ENCODE results near the gene SVIL. TPM values are rescaled to one million over a fixed set of nuclear protein-coding genes. Genes with fewer than 3 reads are reported as not detected.
"Not testable (repeated sequence)": the region's sequence is repeated elsewhere in the genome, so short reads cannot be mapped to it uniquely, and the experiment has no call there.

Gene SVIL
- total and polyA plus RNA-seq, 4 donors = 68.4 to 374 (median 211) TPM

- WGBS, 2 donors = 78 to 83% methylated on average over 14 of the region's 14 CpGs
- H3K27me3 ChIP-seq (ENCODE audit: control insufficient read depth in 1 of 2, insufficient read depth in 2 of 2, low read length in 1 of 2); H3K9me3 ChIP-seq (ENCODE audit: control insufficient read depth, low read length); intact Hi-C loops (cut with DNase I); H3K4me1 ChIP-seq (ENCODE audit: control insufficient read depth in 1 of 2, insufficient read depth in 2 of 2, low read length in 2 of 2); H3K4me3 ChIP-seq (ENCODE audit: low read length in 2 of 2); DNase-seq; ATAC-seq (ENCODE audit: low FRiP score): not testable (repeated sequence)
- Histone ChIP-seq H3K27ac (ENCODE audit: low read depth in 1 of 2, low read length in 2 of 2) (peak overlapping the region in 1 of 2 donors; percentile 7), H3K36me3 (ENCODE audit: control insufficient read depth in 1 of 2, insufficient read depth in 2 of 2, low read length in 1 of 2) (peaks cover 3 to 31% of the 10 kb centered on the region in 2 donors)
Measured at GRCh38 chr10:29488471-29488870, 146.3 kb downstream of the SVIL start.

GRCh38 chr10:29487884-29488266 lies 146.9 kb downstream of the SVIL start:
- H3K4me1 ChIP-seq (ENCODE audit: control insufficient read depth in 1 of 2, insufficient read depth in 2 of 2, low read length in 2 of 2); DNase-seq; H3K9me3 ChIP-seq (ENCODE audit: control insufficient read depth, low read length); H3K27me3 ChIP-seq (ENCODE audit: control insufficient read depth in 1 of 2, insufficient read depth in 2 of 2, low read length in 1 of 2); ATAC-seq (ENCODE audit: low FRiP score); H3K4me3 ChIP-seq (ENCODE audit: low read length in 2 of 2); intact Hi-C loops (cut with DNase I); H3K27ac ChIP-seq (ENCODE audit: low read depth in 1 of 2, low read length in 2 of 2): not testable (repeated sequence)
- WGBS, 2 donors = 61 to 66% methylated on average over 7 of the region's 7 CpGs
- peaks cover 3 to 28% of the 10 kb centered on the region in 2 donors for H3K36me3 ChIP-seq (ENCODE audit: control insufficient read depth in 1 of 2, insufficient read depth in 2 of 2, low read length in 1 of 2)

- ATAC-seq (ENCODE audit: low FRiP score); H3K9me3 ChIP-seq (ENCODE audit: control insufficient read depth, low read length); H3K27me3 ChIP-seq (ENCODE audit: control insufficient read depth in 1 of 2, insufficient read depth in 2 of 2, low read length in 1 of 2); intact Hi-C loops (cut with DNase I); H3K27ac ChIP-seq (ENCODE audit: low read depth in 1 of 2, low read length in 2 of 2); DNase-seq; H3K4me3 ChIP-seq (ENCODE audit: low read length in 2 of 2); H3K4me1 ChIP-seq (ENCODE audit: control insufficient read depth in 1 of 2, insufficient read depth in 2 of 2, low read length in 2 of 2): not testable (repeated sequence)
- H3K36me3 ChIP-seq (ENCODE audit: control insufficient read depth in 1 of 2, insufficient read depth in 2 of 2, low read length in 1 of 2) = peaks cover 3 to 25% of the 10 kb centered on the region in 2 donors
- WGBS, 2 donors = 78 to 82% methylated on average over 21 of the region's 21 CpGs
Measured at GRCh38 chr10:29487032-29487883, 147.5 kb downstream of the SVIL start.

- no peak overlapping the region for H3K27ac ChIP-seq (ENCODE audit: low read depth in 1 of 2, low read length in 2 of 2)
- ATAC-seq (ENCODE audit: low FRiP score) = no peak
- H3K4me1 ChIP-seq (ENCODE audit: control insufficient read depth in 1 of 2, insufficient read depth in 2 of 2, low read length in 2 of 2) = no peaks in the 10 kb centered on the region
- H3K27me3 ChIP-seq (ENCODE audit: control insufficient read depth in 1 of 2, insufficient read depth in 2 of 2, low read length in 1 of 2) = no peaks in the 10 kb centered on the region
- no peaks in the 10 kb centered on the region for H3K9me3 ChIP-seq (ENCODE audit: control insufficient read depth, low read length)
- no peak for DNase-seq
- 41 to 43% methylated on average over 1 of the region's 1 CpG for WGBS, 2 donors
- H3K4me3 ChIP-seq (ENCODE audit: low read length in 2 of 2) = no peak overlapping the region
- intact Hi-C loops (cut with DNase I) = no loop called here
- H3K36me3 ChIP-seq (ENCODE audit: control insufficient read depth in 1 of 2, insufficient read depth in 2 of 2, low read length in 1 of 2) = peaks cover 3 to 21% of the 10 kb centered on the region in 2 donors
Measured at GRCh38 chr10:29486433-29486832, 148.3 kb downstream of the SVIL start.

GRCh38 chr10:29484677-29485076 lies 150.1 kb downstream of the SVIL start:
- intact Hi-C loops (cut with DNase I); DNase-seq; H3K27ac ChIP-seq (ENCODE audit: low read depth in 1 of 2, low read length in 2 of 2): not testable (repeated sequence)

GRCh38 chr10:29482591-29483431 lies 152.0 kb downstream of the SVIL start:
- WGBS, 2 donors = 30 to 32% methylated on average over 13 to 14 of the region's 14 CpGs
- intact Hi-C loops (cut with DNase I) = no loop called here
- ATAC-seq (ENCODE audit: low FRiP score) (no peak), DNase-seq (no peak)
- Histone ChIP-seq H3K27ac (ENCODE audit: low read depth in 1 of 2, low read length in 2 of 2) (no peak overlapping the region), H3K27me3 (ENCODE audit: control insufficient read depth in 1 of 2, insufficient read depth in 2 of 2, low read length in 1 of 2) (no peaks in the 10 kb centered on the region), H3K9me3 (ENCODE audit: control insufficient read depth, low read length) (no peaks in the 10 kb centered on the region), H3K4me1 (ENCODE audit: control insufficient read depth in 1 of 2, insufficient read depth in 2 of 2, low read length in 2 of 2) (no peaks in the 10 kb centered on the region), H3K4me3 (ENCODE audit: low read length in 2 of 2) (no peak overlapping the region), H3K36me3 (ENCODE audit: control insufficient read depth in 1 of 2, insufficient read depth in 2 of 2, low read length in 1 of 2) (peaks cover 3 to 9% of the 10 kb centered on the region in 2 donors)

More at GRCh38 chr10:29484677-29485076, 150.1 kb downstream of the SVIL start:
- not testable (repeated sequence) for ATAC-seq (ENCODE audit: low FRiP score); H3K4me1 ChIP-seq (ENCODE audit: control insufficient read depth in 1 of 2, insufficient read depth in 2 of 2, low read length in 2 of 2); H3K9me3 ChIP-seq (ENCODE audit: control insufficient read depth, low read length); H3K4me3 ChIP-seq (ENCODE audit: low read length in 2 of 2); H3K27me3 ChIP-seq (ENCODE audit: control insufficient read depth in 1 of 2, insufficient read depth in 2 of 2, low read length in 1 of 2)
- peaks cover 3 to 19% of the 10 kb centered on the region in 2 donors for H3K36me3 ChIP-seq (ENCODE audit: control insufficient read depth in 1 of 2, insufficient read depth in 2 of 2, low read length in 1 of 2)
- 45 to 51% methylated on average over 8 of the region's 8 CpGs for WGBS, 2 donors

GRCh38 chr10:29481906-29482440 lies 152.8 kb downstream of the SVIL start:
- DNase-seq = no peak
- Histone ChIP-seq H3K9me3 (ENCODE audit: control insufficient read depth, low read length) (no peaks in the 10 kb centered on the region), H3K36me3 (ENCODE audit: control insufficient read depth in 1 of 2, insufficient read depth in 2 of 2, low read length in 1 of 2) (peaks cover 3 to 5% of the 10 kb centered on the region in 2 donors), H3K4me3 (ENCODE audit: low read length in 2 of 2) (no peak overlapping the region), H3K27ac (ENCODE audit: low read depth in 1 of 2, low read length in 2 of 2) (no peak overlapping the region), H3K4me1 (ENCODE audit: control insufficient read depth in 1 of 2, insufficient read depth in 2 of 2, low read length in 2 of 2) (no peaks in the 10 kb centered on the region), H3K27me3 (ENCODE audit: control insufficient read depth in 1 of 2, insufficient read depth in 2 of 2, low read length in 1 of 2) (no peaks in the 10 kb centered on the region)
- intact Hi-C loops (cut with DNase I) = no loop called here
- no peak for ATAC-seq (ENCODE audit: low FRiP score)
- 79 to 83% methylated on average over 5 of the region's 5 CpGs for WGBS, 2 donors

- no peak for DNase-seq
- no peaks in the 10 kb centered on the region for H3K4me1 ChIP-seq (ENCODE audit: control insufficient read depth in 1 of 2, insufficient read depth in 2 of 2, low read length in 2 of 2)
- H3K27me3 ChIP-seq (ENCODE audit: control insufficient read depth in 1 of 2, insufficient read depth in 2 of 2, low read length in 1 of 2) = no peaks in the 10 kb centered on the region
- no peak overlapping the region for H3K4me3 ChIP-seq (ENCODE audit: low read length in 2 of 2)
- H3K27ac ChIP-seq (ENCODE audit: low read depth in 1 of 2, low read length in 2 of 2) = no peak overlapping the region
- 70 to 77% methylated on average over 28 of the region's 28 CpGs for WGBS, 2 donors
- intact Hi-C loops (cut with DNase I) = no loop called here
- H3K36me3 ChIP-seq (ENCODE audit: control insufficient read depth in 1 of 2, insufficient read depth in 2 of 2, low read length in 1 of 2) = peaks cover 0 to 1% of the 10 kb centered on the region in 2 donors
- H3K9me3 ChIP-seq (ENCODE audit: control insufficient read depth, low read length) = no peaks in the 10 kb centered on the region
- ATAC-seq (ENCODE audit: low FRiP score) = no peak
Measured at GRCh38 chr10:29479981-29480954, 154.5 kb downstream of the SVIL start.
